Measurements from ENCODE around the gene OSR1. TPM values are rescaled to one million over a fixed set of nuclear protein-coding genes. Genes with fewer than 3 reads are reported as not detected.

Gene OSR1
- total and polyA plus RNA-seq, 2 of the 4 experiments (the other 2 are of a cell fraction): 12.4 to 48.0 TPM

DNA sequence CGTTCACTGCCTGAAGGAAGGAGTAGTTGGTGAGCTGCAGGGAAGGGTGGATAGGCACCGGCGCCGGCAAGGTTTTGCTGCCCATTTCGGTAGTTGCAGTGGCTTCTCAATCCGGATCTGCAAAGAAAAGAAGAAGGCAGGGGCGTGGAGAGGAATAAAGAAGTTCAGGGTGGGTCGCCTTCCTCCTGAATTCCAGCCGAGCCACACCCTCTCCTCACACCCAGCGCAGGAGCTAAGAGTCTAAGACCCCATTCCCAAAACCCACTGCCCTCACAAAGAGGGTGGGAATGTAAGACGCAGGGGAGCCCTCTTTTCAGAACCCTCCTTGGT is 4.7 kb downstream of the OSR1 start:
- H2BK5ac ChIP-seq (ENCODE audit: low read depth, low read length, poor library complexity, severe bottlenecking): no peak overlapping the region
- ATAC-seq (ENCODE audit: low read depth) (no peak), DNase-seq (no peak)
- H3K4me1 ChIP-seq (ENCODE audit: control insufficient read depth, insufficient read depth, low read length): peaks cover 11% of the 10 kb centered on the region
- H2AFZ ChIP-seq (replicated peaks; ENCODE audit: low read length, poor library complexity): no peak overlapping the region
- TF ChIP-seq CHD1 (IDR thresholded peaks at IDR 0.05; ENCODE audit: low read depth, low read length) (no peak), MAFK (IDR thresholded peaks at IDR 0.05; ENCODE audit: low read depth, low read length) (no peak)
- CTCF ChIA-PET: no interaction called here
- H2BK15ac ChIP-seq (ENCODE audit: low read depth, low read length): no peak overlapping the region
- H3K14ac ChIP-seq (replicated peaks; ENCODE audit: low read depth, low read length): no peak overlapping the region
- no peak overlapping the region for H3K23ac ChIP-seq (ENCODE audit: low read depth, low read length)
- POLR2A ChIA-PET (ENCODE audit: unreplicated experiment): no interaction called here
- no peak overlapping the region for H4K91ac ChIP-seq (ENCODE audit: insufficient read depth, low read depth, low read length)
- peaks cover 15 to 64% of the 10 kb centered on the region in 2 experiments for H3K79me1 ChIP-seq (ENCODE audit: low read depth in 1 of 2, low read length in 2 of 2)
- no peak overlapping the region for H3K18ac ChIP-seq (ENCODE audit: low read depth, low read length)
- no peak overlapping the region for H3K56ac ChIP-seq (ENCODE audit: extremely low read depth, insufficient read depth, low read length)
- H4K8ac ChIP-seq (ENCODE audit: low read depth in 2 of 2, low read length in 2 of 2): no peak overlapping the region
- BruUV-seq (replicated peaks): no TSS peak
- peaks cover 16% of the 10 kb centered on the region for H3K9me1 ChIP-seq (ENCODE audit: insufficient read depth, low read length)
- no peaks in the 10 kb centered on the region for H3K27me3 ChIP-seq (ENCODE audit: control insufficient read depth, insufficient read depth, low read length)
- no peak overlapping the region for H3K4me2 ChIP-seq (ENCODE audit: low read depth, low read length)
- H4K5ac ChIP-seq (ENCODE audit: low read depth, low read length): no peak overlapping the region
- intact Hi-C loops (cut with micrococcal nuclease) (no loop called here), dilution Hi-C loops (cut with HindIII; ENCODE audit: low sequenced_read_pairs, unreplicated experiment) (no loop called here), in situ Hi-C loops (cut with MboI; ENCODE audit: low sequenced_read_pairs) (loop anchor here (10.0 kb wide), 1 partner anchor 229 kb away; no protein-coding TSS in a partner anchor)
- H2BK120ac ChIP-seq (ENCODE audit: low read depth, low read length): no peak overlapping the region
- WGBS, 2 experiments (ENCODE audit: extremely low coverage in 2 of 2, insufficient read length in 1 of 2): 90% methylated on average over 2 of the region's 11 CpGs; no CpG with 5 or more reads in 1 of the 2 experiments
- H3K9me3 ChIP-seq (ENCODE audit: control insufficient read depth, insufficient read depth, low read length): no peaks in the 10 kb centered on the region
- H3K36me3 ChIP-seq (ENCODE audit: control insufficient read depth, insufficient read depth, low read length): peaks cover 45% of the 10 kb centered on the region
- H2AK5ac ChIP-seq (ENCODE audit: low read depth, low read length): no peak overlapping the region
- no peak overlapping the region for H2BK20ac ChIP-seq (ENCODE audit: low read depth, low read length)
- no peak overlapping the region for H2AK9ac ChIP-seq (replicated peaks; ENCODE audit: low read depth, low read length, poor library complexity)
- H3K27ac ChIP-seq (ENCODE audit: insufficient read depth, low read length): no peak overlapping the region
- no peak overlapping the region for H3K4ac ChIP-seq (ENCODE audit: low read depth, low read length)
- H4K20me1 ChIP-seq (ENCODE audit: insufficient read depth, low read length): peaks cover 44% of the 10 kb centered on the region
- H3K9ac ChIP-seq (ENCODE audit: low read depth, low read length): no peak overlapping the region
- H3K4me3 ChIP-seq (ENCODE audit: insufficient read depth, low read depth, low read length): no peak overlapping the region

Data from IMR-90 (cell line).